Measurements from ENCODE around the gene TTC16. TPM values are rescaled to one million over a fixed set of nuclear protein-coding genes. Genes with fewer than 3 reads are reported as not detected.

Gene TTC16
- total and polyA plus RNA-seq, 2 of the 8 experiments (the other 6 are each of a cell fraction or from before 2014, with no cell fraction given): 0.03 TPM; not detected in 1

DNA sequence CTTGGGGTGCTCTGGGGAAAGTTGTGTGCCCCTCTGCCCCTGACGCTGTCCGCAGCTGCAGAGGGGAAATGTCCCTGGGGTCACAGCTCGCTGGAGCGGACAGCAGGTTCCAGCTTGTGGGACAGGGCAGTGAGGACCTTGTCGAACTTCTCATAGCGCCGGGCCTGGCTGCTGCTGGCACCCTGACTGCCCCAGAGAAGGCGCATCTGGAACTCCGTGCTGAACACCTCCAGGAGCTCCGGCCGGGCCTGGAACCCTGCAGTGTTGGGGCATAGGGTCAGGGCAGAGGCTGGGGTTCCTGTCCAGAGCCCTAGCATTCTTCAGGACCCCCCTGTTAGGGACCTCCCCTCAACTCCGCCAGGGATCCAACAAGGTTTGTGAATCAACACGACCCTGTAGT is 22.8 kb downstream of the TTC16 start (continued):
- TF ChIP-seq SP1 (IDR thresholded peaks at IDR 0.05; ENCODE audit: low read depth, low read length): no peak
- TF ChIP-seq JUN (IDR thresholded peaks at IDR 0.05; ENCODE audit: low read depth, low read length): no peak
- TF ChIP-seq ZNF274 (IDR thresholded peaks at IDR 0.05; ENCODE audit: borderline replicate concordance, extremely low read depth, low read length): no peak
- TF ChIP-seq, protein P1, sequence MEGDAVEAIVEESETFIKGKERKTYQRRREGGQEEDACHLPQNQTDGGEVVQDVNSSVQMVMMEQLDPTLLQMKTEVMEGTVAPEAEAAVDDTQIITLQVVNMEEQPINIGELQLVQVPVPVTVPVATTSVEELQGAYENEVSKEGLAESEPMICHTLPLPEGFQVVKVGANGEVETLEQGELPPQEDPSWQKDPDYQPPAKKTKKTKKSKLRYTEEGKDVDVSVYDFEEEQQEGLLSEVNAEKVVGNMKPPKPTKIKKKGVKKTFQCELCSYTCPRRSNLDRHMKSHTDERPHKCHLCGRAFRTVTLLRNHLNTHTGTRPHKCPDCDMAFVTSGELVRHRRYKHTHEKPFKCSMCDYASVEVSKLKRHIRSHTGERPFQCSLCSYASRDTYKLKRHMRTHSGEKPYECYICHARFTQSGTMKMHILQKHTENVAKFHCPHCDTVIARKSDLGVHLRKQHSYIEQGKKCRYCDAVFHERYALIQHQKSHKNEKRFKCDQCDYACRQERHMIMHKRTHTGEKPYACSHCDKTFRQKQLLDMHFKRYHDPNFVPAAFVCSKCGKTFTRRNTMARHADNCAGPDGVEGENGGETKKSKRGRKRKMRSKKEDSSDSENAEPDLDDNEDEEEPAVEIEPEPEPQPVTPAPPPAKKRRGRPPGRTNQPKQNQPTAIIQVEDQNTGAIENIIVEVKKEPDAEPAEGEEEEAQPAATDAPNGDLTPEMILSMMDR (IDR thresholded peaks at IDR 0.05; ENCODE audit: control extremely low read depth in 1 of 3, insufficient read depth in 1 of 3, low read depth in 1 of 3, low read length in 3 of 3): no peak
- no peak for TF ChIP-seq JUND (IDR thresholded peaks at IDR 0.05; ENCODE audit: low read length)
